HG03457 (cell line): ENCODE measurements around the gene PRKD2.
"Not testable (repeated sequence)": the region's sequence is repeated elsewhere in the genome, so short reads cannot be mapped to it uniquely, and the experiment has no call there.

ENCODE experiments used
- ATAC-seq: cut with Tn5 transposase; IDR thresholded peaks from one replicate; pipeline ENCODE4 v1.9.1; 2021; ENCODE audit warnings: moderate number of reproducible peaks; ENCODE audit not compliant: unreplicated experiment

Gene PRKD2

GRCh38 chr19:46712768-46713338 lies 4.1 kb downstream of the PRKD2 start:
- ATAC-seq, result not testable (repeated sequence)

- ATAC-seq, result no peak
Observed at GRCh38 chr19:46710687-46711086, 6.2 kb downstream of the PRKD2 start.

GRCh38 chr19:46704379-46705076 lies 12.4 kb downstream of the PRKD2 start:
- no peak for ATAC-seq

GRCh38 chr19:46700704-46701103 lies 16.2 kb downstream of the PRKD2 start:
- ATAC-seq, result no peak

GRCh38 chr19:46698395-46699321 lies 18.3 kb downstream of the PRKD2 start:
- no peak for ATAC-seq

- ATAC-seq, result no peak
Observed at GRCh38 chr19:46697204-46697960, 19.5 kb downstream of the PRKD2 start.

GRCh38 chr19:46696866-46697203 lies 20.1 kb downstream of the PRKD2 start:
- no peak for ATAC-seq

GRCh38 chr19:46696052-46696451 lies 20.9 kb downstream of the PRKD2 start:
- no peak for ATAC-seq

- ATAC-seq, result no peak
Observed at GRCh38 chr19:46693760-46694159, 23.2 kb downstream of the PRKD2 start.

- no peak for ATAC-seq
Observed at GRCh38 chr19:46692918-46693722, 23.8 kb downstream of the PRKD2 start.

GRCh38 chr19:46691948-46692347 lies 25.0 kb downstream of the PRKD2 start:
- no peak for ATAC-seq

GRCh38 chr19:46691104-46691503 lies 25.8 kb downstream of the PRKD2 start:
- no peak for ATAC-seq

- ATAC-seq, result no peak
Observed at GRCh38 chr19:46689358-46689757, 27.6 kb downstream of the PRKD2 start.

GRCh38 chr19:46687438-46688145 lies 29.3 kb downstream of the PRKD2 start:
- ATAC-seq, result no peak

- no peak for ATAC-seq
Observed at GRCh38 chr19:46685189-46685588, 31.7 kb downstream of the PRKD2 start.

GRCh38 chr19:46678110-46678732 lies 38.7 kb downstream of the PRKD2 start:
- ATAC-seq, result no peak

- ATAC-seq, result no peak
Observed at GRCh38 chr19:46674416-46675178, 42.3 kb downstream of the PRKD2 start.

GRCh38 chr19:46670813-46671212 lies 46.1 kb downstream of the PRKD2 start:
- no peak for ATAC-seq

GRCh38 chr19:46668662-46669061 lies 48.3 kb downstream of the PRKD2 start:
- no peak for ATAC-seq
